HepG2 (cell line): Measurements from ENCODE around the gene NAGK. TPM values are rescaled to one million over a fixed set of nuclear protein-coding genes. Genes with fewer than 3 reads are reported as not detected.
A peak's percentile ranks its signal among the peaks of the same experiment; 100 is the strongest.

Experiments
- AGO2 ChIP-seq: fragments of 200-400 bp; formaldehyde crosslinking; optimal IDR thresholded peaks from 2 replicates; pipeline ENCODE3; 2017; ENCODE audit warnings: mild to moderate bottlenecking, low read depth, low read length, moderate library complexity
- FOXA3 ChIP-seq: IDR thresholded peaks from 2 replicates; pipeline ENCODE4 v1.6.1; 2016; ENCODE audit warnings: missing genetic modification reagents, missing compliant biosample characterization
- IRF2 ChIP-seq: IDR thresholded peaks from 2 replicates; pipeline ENCODE4 v1.6.1; 2018; ENCODE audit warnings: missing genetic modification reagents, missing compliant biosample characterization
- KAT8 ChIP-seq: IDR thresholded peaks from 2 replicates; pipeline ENCODE4 v1.6.1; 2016; ENCODE audit warnings: missing genetic modification reagents, missing compliant biosample characterization
- KIAA2018 ChIP-seq: sonication (generic); formaldehyde crosslinking; IDR thresholded peaks from 2 replicates; pipeline ENCODE4 v1.5.0; 2020; ENCODE audit warnings: mild to moderate bottlenecking, missing genetic modification reagents, borderline replicate concordance
- MAFF ChIP-seq: IDR thresholded peaks from 2 replicates; pipeline ENCODE4 v1.6.1; 2011; ENCODE audit warnings: low read depth, low read length, improper control_type of control experiment
- NBN ChIP-seq: fragments of 450-650 bp; conservative IDR thresholded peaks from 2 replicates; pipeline ENCODE4 v1.6.1; 2017
- NR2F6 ChIP-seq, 2 experiments: IDR thresholded peaks; 2 replicates each; pipeline ENCODE4 v1.6.1; 2016; ENCODE audit warnings: antibody characterized with exemption in 1 of 2, mild to moderate bottlenecking in 1 of 2
- U2AF1 ChIP-seq: fragments of 200-400 bp; formaldehyde crosslinking; optimal IDR thresholded peaks from 2 replicates; pipeline ENCODE3; 2017; ENCODE audit warnings: mild to moderate bottlenecking, low read depth, low read length
- ZBTB42 ChIP-seq: sonication (generic); formaldehyde crosslinking; IDR thresholded peaks from 2 replicates; pipeline ENCODE4 v1.5.0; 2020; ENCODE audit warnings: mild to moderate bottlenecking, missing genetic modification reagents
- ZBTB49 ChIP-seq: sonication (generic); formaldehyde crosslinking; IDR thresholded peaks from 2 replicates; pipeline ENCODE4 v1.4.0; 2020; ENCODE audit warnings: missing genetic modification reagents, borderline replicate concordance
- ZKSCAN8 ChIP-seq: IDR thresholded peaks from 2 replicates; pipeline ENCODE4 v1.6.1; 2016; ENCODE audit warnings: borderline replicate concordance, missing genetic modification reagents, missing compliant biosample characterization
- ZNF274 ChIP-seq: sonication (generic); formaldehyde crosslinking; IDR thresholded peaks from 2 replicates; pipeline ENCODE4 v1.5.1; 2020; ENCODE audit warnings: mild to moderate bottlenecking, missing genetic modification reagents
- ZNF3 ChIP-seq: IDR thresholded peaks from 2 replicates; pipeline ENCODE4 v1.7.0; 2017; ENCODE audit warnings: inconsistent platforms
- ZNF326 ChIP-seq: sonication (generic); formaldehyde crosslinking; IDR thresholded peaks from 2 replicates; pipeline ENCODE4 v1.4.0; 2020; ENCODE audit warnings: missing genetic modification reagents, borderline replicate concordance
- ZNF337 ChIP-seq: sonication (generic); formaldehyde crosslinking; IDR thresholded peaks from 2 replicates; pipeline ENCODE4 v1.5.1; 2020; ENCODE audit warnings: missing genetic modification reagents, low read depth, mild to moderate bottlenecking, borderline replicate concordance
- ZNF367 ChIP-seq: sonication (generic); formaldehyde crosslinking; IDR thresholded peaks from 2 replicates; pipeline ENCODE4 v1.4.0; 2020; ENCODE audit warnings: missing genetic modification reagents, borderline replicate concordance
- ZNF564 ChIP-seq: sonication (generic); formaldehyde crosslinking; IDR thresholded peaks from 2 replicates; pipeline ENCODE4 v1.8.1; 2023; ENCODE audit warnings: mild to moderate bottlenecking, missing genetic modification reagents
- ZNF75D ChIP-seq: sonication (generic); formaldehyde crosslinking; IDR thresholded peaks from 2 replicates; pipeline ENCODE4 v1.8.1; 2023; ENCODE audit warnings: missing genetic modification reagents, mild to moderate bottlenecking, borderline replicate concordance
- ZNF883 ChIP-seq: sonication (generic); formaldehyde crosslinking; IDR thresholded peaks from 2 replicates; pipeline ENCODE4 v1.5.1; 2020; ENCODE audit warnings: mild to moderate bottlenecking, missing genetic modification reagents; ENCODE audit errors: not compliant biosample characterization
- polyA plus RNA-seq, 8 experiments: library from polyadenylated mRNA; depleted of rRNA in 3 of 8; stranded (reverse) in 7 of 8; unstranded in 1 of 8; fragments of >200 nt; fragmentation: Illumina TruSeq in 4 of 8; extraction: Trizol in 4 of 8; gene quantifications; 2 replicates each; pipeline versions ENCODE4 v1.2.1 to v1.2.3, GENCODE V29; 2011 to 2016; ENCODE audit warnings: low read depth in 4 of 8, missing spikeins in 1 of 8, mixed read lengths in 1 of 8; ENCODE audit not compliant: insufficient read depth in 1 of 8
- total RNA-seq, 5 experiments: library from RNA; depleted of rRNA; stranded (reverse); fragments of >200 nt; fragmentation: Illumina TruSeq; extraction: Trizol; gene quantifications; 2 replicates each; pipeline ENCODE4 v1.2.3, GENCODE V29; 2016; ENCODE audit warnings: low read depth in 1 of 5

NAGK gene
- total and polyA plus RNA-seq, 2 of the 13 experiments (the other 11 are each of a cell fraction or from before 2014, with no cell fraction given) = 24.4 to 35.2 TPM

GRCh38 chr2:71100195-71100964, 31.9 kb downstream of the NAGK start (continued):
- TF ChIP-seq ZBTB49 = no peak
- no peak for TF ChIP-seq NR2F6 (IDR thresholded peaks at IDR 0.05)
- peak; percentile 17; the same call in 1 of the 2 replicates for TF ChIP-seq NR2F6 (CRISPR knock-in tag; IDR thresholded peaks at IDR 0.05)
- TF ChIP-seq KIAA2018 = no peak
- 0 out of 2 replicates have a peak, but pooled peaks have one; percentile 10 for TF ChIP-seq MAFF
- TF ChIP-seq ZNF337 (CRISPR knock-in tag) = no peak
- TF ChIP-seq IRF2 (CRISPR knock-in tag) = 0 out of 2 replicates have a peak, but pooled peaks have one; percentile 32
- TF ChIP-seq ZNF326 (CRISPR knock-in tag) = no peak
- peak; percentile 32; the same call in 1 of the 2 replicates for TF ChIP-seq ZKSCAN8 (CRISPR knock-in tag)
- no peak for TF ChIP-seq ZNF75D (CRISPR knock-in tag)
- no peak for TF ChIP-seq NBN
- TF ChIP-seq U2AF1 = no peak
- TF ChIP-seq ZNF367 (CRISPR knock-in tag) = no peak
- TF ChIP-seq ZNF883 = no peak
- no peak for TF ChIP-seq AGO2
- TF ChIP-seq ZNF274 = no peak
- peak; percentile 64 for TF ChIP-seq KAT8
- TF ChIP-seq ZNF3 = no peak
- TF ChIP-seq ZNF564 (CRISPR knock-in tag) = no peak
- 0 out of 2 replicates have a peak, but pooled peaks have one; percentile 12 for TF ChIP-seq FOXA3 (CRISPR knock-in tag)
- no peak for TF ChIP-seq ZBTB42 (CRISPR knock-in tag)
